Progenitor cell of endocrine pancreas (in vitro differentiated cells): Measurements from ENCODE around the gene NACC2. TPM values are rescaled to one million over a fixed set of nuclear protein-coding genes. Genes with fewer than 3 reads are reported as not detected.

Experiments used
- DNase-seq: peaks from one replicate; pipeline ENCODE4 v3.0.0; 2021; ENCODE audit warnings: low spot score; ENCODE audit not compliant: unreplicated experiment
- H3K27ac Mint-ChIP-seq: 2 replicates; pipeline ENCODE4 v1.8.0; 2021; ENCODE audit warnings: mild to moderate bottlenecking, moderate library complexity, mixed read lengths
- H3K27me3 Mint-ChIP-seq: 2 replicates; pipeline ENCODE4 v1.8.0; 2021; ENCODE audit warnings: mixed read lengths
- H3K36me3 Mint-ChIP-seq: 2 replicates; pipeline ENCODE4 v1.8.0; 2022; ENCODE audit warnings: mixed read lengths; ENCODE audit not compliant: insufficient read depth
- H3K4me1 Mint-ChIP-seq: 2 replicates; pipeline ENCODE4 v1.8.0; 2021; ENCODE audit warnings: low read depth, mixed read lengths
- H3K4me3 Mint-ChIP-seq: 2 replicates; pipeline ENCODE4 v1.8.0; 2021; ENCODE audit warnings: low read depth, mild to moderate bottlenecking, moderate library complexity, mixed read lengths
- H3K9me3 Mint-ChIP-seq: 2 replicates; pipeline ENCODE4 v1.8.0; 2021; ENCODE audit warnings: low read depth, mixed read lengths
- total RNA-seq: library from RNA; stranded (reverse); gene quantifications from 2 replicates; pipeline ENCODE4 v1.2.1, GENCODE V29; 2021
- TF ChIP-seq, protein P1 (sequence below): fragments of 200-600 bp; sonication (generic); IDR thresholded peaks from one replicate; pipeline ENCODE4 v1.5.0; 2021; ENCODE audit warnings: antibody characterized with exemption, mild to moderate bottlenecking; ENCODE audit not compliant: unreplicated experiment

Gene NACC2
- total RNA-seq, 1 donor from 2014 or later, result 11.6 TPM

DNA sequence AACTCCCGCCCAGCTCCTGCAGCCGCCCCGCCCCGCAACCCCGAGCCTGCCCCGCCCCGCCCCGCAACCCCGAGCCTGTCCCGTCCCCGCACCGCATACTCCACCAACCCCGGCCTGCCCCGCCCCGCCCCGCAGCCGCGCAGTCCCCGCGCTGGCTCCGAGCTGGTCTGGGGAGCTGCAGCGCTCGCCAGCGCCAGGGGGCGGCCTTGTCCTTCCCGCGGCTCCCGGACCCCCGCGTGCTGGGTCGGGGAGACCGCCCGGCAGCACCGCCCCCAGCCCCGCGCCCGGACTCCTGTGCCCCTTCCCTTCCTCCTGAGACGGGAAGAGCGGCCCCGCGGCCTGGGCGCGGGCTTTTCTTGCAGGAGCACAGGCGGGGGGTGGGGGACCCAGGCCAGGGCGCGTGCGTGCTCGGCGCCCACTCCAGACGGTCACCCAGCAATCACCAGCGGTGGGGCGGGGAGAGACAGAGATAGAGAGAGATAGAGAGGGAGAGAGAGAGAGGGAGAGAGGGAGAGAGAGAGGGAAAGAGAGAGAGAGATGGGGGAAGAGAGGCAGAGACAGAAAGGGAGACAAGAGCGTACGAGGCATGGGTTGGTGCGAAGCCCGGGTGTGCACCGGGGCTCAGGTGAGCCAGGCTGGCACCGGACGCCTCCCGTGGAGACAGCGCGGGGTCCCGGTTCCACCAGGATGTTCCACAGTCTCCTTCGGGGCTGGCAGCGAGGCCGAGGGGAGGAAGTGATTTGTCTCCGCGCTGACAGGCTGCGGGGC lies 38.3 kb upstream of the NACC2 start:
- TF ChIP-seq, protein P1, sequence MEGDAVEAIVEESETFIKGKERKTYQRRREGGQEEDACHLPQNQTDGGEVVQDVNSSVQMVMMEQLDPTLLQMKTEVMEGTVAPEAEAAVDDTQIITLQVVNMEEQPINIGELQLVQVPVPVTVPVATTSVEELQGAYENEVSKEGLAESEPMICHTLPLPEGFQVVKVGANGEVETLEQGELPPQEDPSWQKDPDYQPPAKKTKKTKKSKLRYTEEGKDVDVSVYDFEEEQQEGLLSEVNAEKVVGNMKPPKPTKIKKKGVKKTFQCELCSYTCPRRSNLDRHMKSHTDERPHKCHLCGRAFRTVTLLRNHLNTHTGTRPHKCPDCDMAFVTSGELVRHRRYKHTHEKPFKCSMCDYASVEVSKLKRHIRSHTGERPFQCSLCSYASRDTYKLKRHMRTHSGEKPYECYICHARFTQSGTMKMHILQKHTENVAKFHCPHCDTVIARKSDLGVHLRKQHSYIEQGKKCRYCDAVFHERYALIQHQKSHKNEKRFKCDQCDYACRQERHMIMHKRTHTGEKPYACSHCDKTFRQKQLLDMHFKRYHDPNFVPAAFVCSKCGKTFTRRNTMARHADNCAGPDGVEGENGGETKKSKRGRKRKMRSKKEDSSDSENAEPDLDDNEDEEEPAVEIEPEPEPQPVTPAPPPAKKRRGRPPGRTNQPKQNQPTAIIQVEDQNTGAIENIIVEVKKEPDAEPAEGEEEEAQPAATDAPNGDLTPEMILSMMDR, result peak; percentile 64
- no peak overlapping the region for H3K27ac Mint-ChIP-seq
- H3K27me3 Mint-ChIP-seq, result peaks cover 8% of the 10 kb centered on the region
- H3K9me3 Mint-ChIP-seq, result no peaks in the 10 kb centered on the region
- H3K4me3 Mint-ChIP-seq, result peak overlapping the region; percentile 58
- H3K4me1 Mint-ChIP-seq, result peaks cover 21% of the 10 kb centered on the region
- DNase-seq, result peak; percentile 64
- H3K36me3 Mint-ChIP-seq, result no peaks in the 10 kb centered on the region

DNA sequence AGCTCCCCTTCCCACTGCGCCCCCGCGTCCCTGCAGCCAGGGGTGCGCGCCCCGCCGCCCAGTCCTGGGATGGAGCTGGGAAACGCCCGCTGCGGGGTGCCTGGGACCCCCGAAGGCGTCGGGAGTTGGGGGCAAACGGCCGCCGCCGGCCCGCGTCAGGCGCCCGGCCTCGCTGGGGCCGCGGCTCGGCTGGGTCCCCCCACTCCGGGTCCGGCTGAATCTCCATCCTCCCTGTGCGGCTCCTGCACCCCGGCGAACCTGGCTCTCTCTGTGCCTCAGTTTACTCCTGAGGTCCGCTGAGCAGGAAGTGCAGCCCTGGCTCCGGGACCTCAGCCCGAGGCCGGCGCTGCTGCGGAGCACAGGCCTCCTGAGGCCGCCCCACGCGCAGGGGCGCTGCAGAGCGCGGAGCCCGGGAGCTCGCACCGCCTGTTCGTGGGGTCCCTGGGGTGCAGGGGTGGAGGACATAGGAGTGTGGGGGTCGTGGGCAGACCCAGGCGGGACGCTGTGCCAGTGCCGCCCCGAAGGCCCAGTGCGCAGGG lies 37.5 kb upstream of the NACC2 start:
- DNase-seq, result no peak
- no peak overlapping the region for H3K4me3 Mint-ChIP-seq
- TF ChIP-seq, protein P1, result no peak
- no peak overlapping the region for H3K27ac Mint-ChIP-seq
- H3K9me3 Mint-ChIP-seq, result no peaks in the 10 kb centered on the region
- H3K4me1 Mint-ChIP-seq, result peaks cover 21% of the 10 kb centered on the region
- peaks cover 10% of the 10 kb centered on the region for H3K27me3 Mint-ChIP-seq
- H3K36me3 Mint-ChIP-seq, result no peaks in the 10 kb centered on the region

DNA sequence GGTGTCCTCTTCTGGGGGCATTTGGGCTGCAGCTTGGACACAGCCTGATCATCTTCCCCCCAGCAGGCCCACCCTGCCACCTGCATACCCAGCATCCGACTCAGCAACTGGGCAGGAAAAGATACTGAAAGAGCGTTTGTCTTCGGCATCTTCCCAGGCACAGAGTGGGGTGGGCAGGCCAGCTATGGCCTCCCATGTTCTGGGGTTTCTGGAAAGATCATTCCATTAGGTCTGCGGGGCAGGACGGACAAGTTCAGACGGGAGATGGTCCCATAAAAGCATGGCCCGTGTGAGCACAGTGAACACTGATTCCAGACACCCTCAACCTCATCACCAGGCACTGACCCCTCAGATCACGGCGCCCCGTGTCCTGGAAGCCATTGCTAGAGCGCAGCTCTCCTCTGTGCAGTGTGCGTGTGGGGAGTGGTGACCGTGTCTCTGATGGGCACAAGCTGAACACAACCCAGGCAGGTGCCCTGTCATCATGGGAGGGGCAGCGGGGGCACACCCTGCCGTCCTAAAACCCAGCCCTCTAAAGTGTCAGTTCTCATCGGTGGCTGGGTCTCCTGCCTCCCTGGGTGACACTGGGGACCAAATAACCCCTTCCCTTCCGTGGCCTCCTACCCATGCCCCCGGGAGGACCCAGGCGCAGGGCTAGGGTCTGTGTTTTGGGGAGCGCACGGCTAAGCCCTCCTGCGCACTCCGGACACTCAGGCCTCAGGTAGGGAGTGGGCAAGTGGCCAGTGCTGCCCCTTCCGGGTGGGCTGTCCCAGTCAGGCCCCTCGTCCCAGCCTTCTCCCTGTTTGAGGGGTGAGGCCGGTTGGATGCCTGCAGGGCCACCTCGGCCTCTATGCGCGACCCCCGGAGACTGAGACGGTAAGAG lies 36.8 kb upstream of the NACC2 start:
- TF ChIP-seq, protein P1, result no peak
- Mint-ChIP-seq H3K36me3 (no peaks in the 10 kb centered on the region), H3K4me1 (peaks cover 21% of the 10 kb centered on the region), H3K27ac (no peak overlapping the region), H3K9me3 (no peaks in the 10 kb centered on the region), H3K27me3 (peaks cover 11% of the 10 kb centered on the region), H3K4me3 (no peak overlapping the region)
- no peak for DNase-seq

DNA sequence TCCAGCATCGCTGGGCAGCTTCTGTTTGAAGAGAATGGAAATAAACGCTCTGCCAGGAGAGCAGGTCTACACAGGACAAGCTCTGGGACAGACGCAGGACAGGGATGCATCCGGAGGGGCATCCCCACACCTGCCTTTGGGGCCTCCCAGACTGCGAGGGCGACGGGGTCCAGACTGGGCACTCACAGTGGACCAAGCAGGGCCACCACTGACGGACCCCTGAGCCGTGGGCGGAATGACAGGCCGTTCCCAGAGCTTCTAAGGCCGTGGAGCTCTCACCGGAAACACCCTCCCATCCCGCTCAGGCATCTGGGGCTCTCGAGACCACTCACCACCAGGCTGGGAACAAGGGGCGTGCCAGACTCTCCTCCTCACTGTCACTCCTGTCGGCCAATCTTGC lies 34.1 kb upstream of the NACC2 start:
- DNase-seq, result no peak
- Mint-ChIP-seq H3K27me3 (peaks cover 10% of the 10 kb centered on the region), H3K27ac (no peak overlapping the region), H3K9me3 (peaks cover 6% of the 10 kb centered on the region), H3K4me1 (peaks cover 20% of the 10 kb centered on the region), H3K36me3 (no peaks in the 10 kb centered on the region), H3K4me3 (no peak overlapping the region)
- TF ChIP-seq, protein P1, result no peak

DNA sequence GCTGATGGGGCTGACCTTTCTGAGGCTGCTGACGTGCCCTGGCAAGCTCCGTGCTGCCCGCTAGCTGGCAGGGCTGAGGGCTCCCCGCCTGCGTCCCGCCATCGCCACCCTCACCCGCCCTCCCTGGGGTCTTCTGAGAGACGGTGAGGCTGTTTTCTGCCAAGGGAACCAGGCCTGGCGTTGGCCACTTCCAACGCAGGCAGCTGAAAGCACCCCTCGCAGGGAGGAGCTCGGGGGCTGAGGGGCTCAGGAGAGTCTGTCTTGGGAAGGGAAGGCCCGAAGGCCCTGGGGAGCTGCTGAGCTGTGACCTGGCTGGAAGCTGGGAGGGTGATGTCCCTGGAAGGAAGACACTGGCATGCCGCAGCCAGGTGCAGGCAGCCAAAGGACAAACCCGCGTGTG lies 33.3 kb upstream of the NACC2 start:
- peaks cover 10% of the 10 kb centered on the region for H3K27me3 Mint-ChIP-seq
- peaks cover 16% of the 10 kb centered on the region for H3K4me1 Mint-ChIP-seq
- TF ChIP-seq, protein P1, result no peak
- H3K4me3 Mint-ChIP-seq, result no peak overlapping the region
- H3K36me3 Mint-ChIP-seq, result no peaks in the 10 kb centered on the region
- H3K27ac Mint-ChIP-seq, result peak overlapping the region; percentile 67
- peaks cover 6% of the 10 kb centered on the region for H3K9me3 Mint-ChIP-seq
- no peak for DNase-seq
